Measurements from ENCODE around the gene PLXNA4.

- TF ChIP-seq CTCF (IDR thresholded peaks at IDR 0.05; ENCODE audit: insufficient read depth, low read length, poor library complexity, severe bottlenecking) (no peak), EZH2phosphoT487 (conservative IDR thresholded peaks at IDR 0.05; ENCODE audit: low read length) (no peak)
These were observed 441.3 kb downstream of the PLXNA4 start for GRCh38 chr7:132134814-132135445.
